K562 (cell line): ENCODE data around the gene C1orf50. TPM values are rescaled to one million over a fixed set of nuclear protein-coding genes. Genes with fewer than 3 reads are reported as not detected.

Experiments
- CBX3 ChIP-seq, 2 experiments: IDR thresholded peaks; 1 replicate in 1 of 2; 2 replicates in 1 of 2; pipeline ENCODE4 v1.6.1; 2012; ENCODE audit warnings: inconsistent platforms in 2 of 2, low read length in 2 of 2, borderline replicate concordance in 1 of 2, control low read depth in 1 of 2
- CHD2 ChIP-seq: IDR thresholded peaks from 2 replicates; pipeline ENCODE4 v1.6.1; 2011; ENCODE audit warnings: low read depth, low read length
- CTCF ChIP-seq, 3 experiments: IDR thresholded peaks in 2 of 3; conservative IDR thresholded peaks in 1 of 3; 2 replicates each; pipeline ENCODE4 v1.5.1; 2011 to 2012; ENCODE audit warnings: low read length in 3 of 3, mild to moderate bottlenecking in 3 of 3, control low read depth in 2 of 3, improper control_type of control experiment in 1 of 3, inconsistent platforms in 1 of 3, low read depth in 1 of 3, mixed read lengths in 1 of 3, moderate library complexity in 1 of 3; ENCODE audit not compliant: insufficient read depth in 2 of 3
- DDX20 ChIP-seq: fragments of 450-650 bp; IDR thresholded peaks from 2 replicates; pipeline ENCODE4 v1.6.1; 2016; ENCODE audit warnings: missing genetic modification characterization, low read depth, mild to moderate bottlenecking, missing compliant biosample characterization, moderate library complexity
- E2F6 ChIP-seq, 2 experiments: IDR thresholded peaks; 2 replicates each; pipeline ENCODE4 v1.6.1; 2011; ENCODE audit warnings: borderline replicate concordance in 1 of 2, control low read depth in 1 of 2, low read depth in 1 of 2, low read length in 1 of 2, mild to moderate bottlenecking in 1 of 2, mixed read lengths in 1 of 2, moderate library complexity in 1 of 2; ENCODE audit not compliant: insufficient read depth in 1 of 2, insufficient read length in 1 of 2, poor library complexity in 1 of 2, severe bottlenecking in 1 of 2; ENCODE audit errors: extremely low read depth in 1 of 2
- E2F8 ChIP-seq: fragments of 450-650 bp; IDR thresholded peaks from 2 replicates; pipeline ENCODE4 v1.7.1; 2018; ENCODE audit warnings: mild to moderate bottlenecking, low read depth; ENCODE audit not compliant: partially characterized antibody
- HINFP ChIP-seq: fragments of 450-650 bp; conservative IDR thresholded peaks from 2 replicates; pipeline ENCODE4 v1.6.1; 2016; ENCODE audit warnings: missing genetic modification characterization, low read depth, mild to moderate bottlenecking, control low read depth, missing compliant biosample characterization
- ILF3 ChIP-seq: fragments of 450-650 bp; IDR thresholded peaks from 2 replicates; pipeline ENCODE4 v1.6.1; 2018; ENCODE audit warnings: antibody characterized with exemption, mild to moderate bottlenecking, moderate library complexity, borderline replicate concordance
- MCM3 ChIP-seq: fragments of 450-650 bp; IDR thresholded peaks from 2 replicates; pipeline ENCODE4 v1.6.1; 2016
- NR4A1 ChIP-seq, 2 experiments: fragments of 250-450 bp in 1 of 2; fragments of 450-650 bp in 1 of 2; sonication (Bioruptor Pico) in 1 of 2; IDR thresholded peaks; 2 replicates each; pipeline versions ENCODE4 v1.4.0 to v1.6.1; 2016 to 2020; ENCODE audit warnings: mild to moderate bottlenecking in 2 of 2, missing compliant biosample characterization in 1 of 2, missing genetic modification characterization in 1 of 2, moderate library complexity in 1 of 2
- PHF21A ChIP-seq: fragments of 450-650 bp; IDR thresholded peaks from 2 replicates; pipeline ENCODE4 v1.6.1; 2017; ENCODE audit warnings: low read depth, borderline replicate concordance
- POLR2AphosphoS5 ChIP-seq: IDR thresholded peaks from 2 replicates; pipeline ENCODE4 v1.6.1; 2011; ENCODE audit warnings: mild to moderate bottlenecking, low read depth, low read length, moderate library complexity; ENCODE audit not compliant: control insufficient read depth, insufficient read depth
- RCOR1 ChIP-seq, 2 experiments: IDR thresholded peaks; 2 replicates each; pipeline ENCODE4 v1.6.1; 2012; ENCODE audit warnings: low read depth in 2 of 2, low read length in 2 of 2, borderline replicate concordance in 1 of 2, improper control_type of control experiment in 1 of 2
- RUNX1 ChIP-seq: sonication (generic); IDR thresholded peaks from 2 replicates; pipeline ENCODE4 v1.6.1; 2016; ENCODE audit warnings: antibody characterized with exemption, low read depth
- TAF7 ChIP-seq: fragments of 450-650 bp; IDR thresholded peaks from 2 replicates; pipeline ENCODE4 v1.6.1; 2016; ENCODE audit warnings: missing genetic modification characterization, missing compliant biosample characterization
- TBP ChIP-seq: optimal IDR thresholded peaks from 2 replicates; pipeline ENCODE3; 2011; ENCODE audit warnings: low read depth, low read length, improper control_type of control experiment
- ZNF41 ChIP-seq: fragments of 250-450 bp; sonication (Bioruptor Pico); conservative IDR thresholded peaks from 2 replicates; pipeline ENCODE4 v1.4.0; 2020; ENCODE audit warnings: mild to moderate bottlenecking
- ZNF830 ChIP-seq: fragments of 250-450 bp; sonication (Bioruptor Pico); IDR thresholded peaks from 2 replicates; pipeline ENCODE4 v1.5.0; 2021; ENCODE audit warnings: mild to moderate bottlenecking
- polyA plus RNA-seq, 8 experiments: library from polyadenylated mRNA; depleted of rRNA in 4 of 8; stranded (reverse) in 5 of 8; unstranded in 3 of 8; fragments of >200 nt; fragmentation: Nextera tagmentation in 2 of 8; fragmentation: Illumina TruSeq in 1 of 8; extraction: Ambion mirVana in 2 of 8; extraction: Trizol in 1 of 8; gene quantifications; 2 replicates each; pipeline versions ENCODE4 v1.2.1 to v1.2.3, GENCODE V29; 2011 to 2014; ENCODE audit warnings: inconsistent platforms in 1 of 8, missing spikeins in 1 of 8
- total RNA-seq, 7 experiments: library from RNA; depleted of rRNA in 6 of 7; stranded (reverse); fragments of >200 nt in 6 of 7; fragmentation: Illumina TruSeq in 2 of 7; extraction: Trizol in 2 of 7; gene quantifications; 2 replicates each; pipeline versions ENCODE4 v1.2.1 to v1.2.3, GENCODE V29; 2011 to 2021; ENCODE audit warnings: low replicate concordance in 1 of 7

Gene C1orf50
- total and polyA plus RNA-seq, 9 of the 15 experiments (the other 6 are each of a cell fraction or from before 2014, with no cell fraction given) = 0.55 to 13.9 (median 5.2) TPM

- TF ChIP-seq E2F8 (peak; percentile 75), E2F6 (IDR thresholded peaks at IDR 0.05; ENCODE audit: borderline replicate concordance in 1 of 2, extremely low read depth in 1 of 2, insufficient read depth in 1 of 2, insufficient read length in 1 of 2, low read depth in 1 of 2, low read length in 1 of 2, poor library complexity in 1 of 2, severe bottlenecking in 1 of 2) (peak; percentile 58 to 68), HINFP (tag) (0 out of 2 replicates have a peak, but pooled peaks have one; percentile 40), CHD2 (no peak), CBX3 (IDR thresholded peaks at IDR 0.05; ENCODE audit: borderline replicate concordance in 1 of 2, low read length in 2 of 2) (0 out of 3 replicates have a peak, but pooled peaks of 1 of the 2 experiments have one; percentile 43), ZNF41 (CRISPR knock-in tag) (peak; percentile 15; the same call in 1 of the 2 replicates), RCOR1 (IDR thresholded peaks at IDR 0.05; ENCODE audit: borderline replicate concordance in 1 of 2, low read depth in 2 of 2, low read length in 2 of 2) (peak; percentile 73 to 96), MCM3 (no peak), POLR2AphosphoS5 (peak; percentile 92), TBP (peak; percentile 36), PHF21A (peak; percentile 48; the same call in 1 of the 2 replicates), RUNX1 (peak; percentile 76; the same call in 1 of the 2 replicates), DDX20 (tag) (peak; percentile 69; the same call in 1 of the 2 replicates), CTCF (IDR thresholded peaks at IDR 0.05 in 2 of 3, conservative IDR thresholded peaks at IDR 0.05 in 1 of 3; ENCODE audit: insufficient read depth in 2 of 3, low read depth in 1 of 3, low read length in 3 of 3) (peak in 1 of 3 experiments; percentile 1; a peak in 1 of 6 replicates), TAF7 (tag) (no peak), ZNF830 (CRISPR knock-in tag) (no peak), ILF3 (peak; percentile 52; the same call in 1 of the 2 replicates), NR4A1 (CRISPR knock-in tag; IDR thresholded peaks at IDR 0.05) (no peak), NR4A1 (tag; IDR thresholded peaks at IDR 0.05) (peak; percentile 83)
Observed at GRCh38 chr1:42825036-42825851, 58.2 kb downstream of the C1orf50 start (continued).
